SIG-M5 treated with dmso at 0.1 percent for 504 hours (cell line): ENCODE results near the gene APOC3.
A peak's percentile ranks its signal among the peaks of the same experiment; 100 is the strongest.

Experiments
- DNase-seq: peaks from one replicate; lab custom pipeline; 2025; ENCODE audit not compliant: unreplicated experiment; lab: John Stamatoyannopoulos, UW

APOC3 gene

GRCh38 chr11:116847612-116848011 is 17.9 kb downstream of the APOC3 start:
- DNase-seq: no peak

GRCh38 chr11:116849060-116849459 is 19.4 kb downstream of the APOC3 start:
- no peak for DNase-seq

- DNase-seq: no peak
Observed at GRCh38 chr11:116849486-116849885, 19.8 kb downstream of the APOC3 start.

- DNase-seq: peak; percentile 38
Observed at GRCh38 chr11:116851626-116852025, 21.9 kb downstream of the APOC3 start.

GRCh38 chr11:116852261-116853031 is 22.7 kb downstream of the APOC3 start:
- peak; percentile 2 for DNase-seq

GRCh38 chr11:116853461-116854073 is 23.9 kb downstream of the APOC3 start:
- DNase-seq: peak; percentile 86

GRCh38 chr11:116855413-116855812 is 25.7 kb downstream of the APOC3 start:
- no peak for DNase-seq

GRCh38 chr11:116856423-116856822 is 26.7 kb downstream of the APOC3 start:
- no peak for DNase-seq

- no peak for DNase-seq
Observed at GRCh38 chr11:116857316-116857715, 27.6 kb downstream of the APOC3 start.

GRCh38 chr11:116857936-116858335 is 28.2 kb downstream of the APOC3 start:
- no peak for DNase-seq

- no peak for DNase-seq
Observed at GRCh38 chr11:116859175-116859574, 29.5 kb downstream of the APOC3 start.

GRCh38 chr11:116860303-116860702 is 30.6 kb downstream of the APOC3 start:
- DNase-seq: no peak

- DNase-seq: no peak
Observed at GRCh38 chr11:116861539-116861938, 31.8 kb downstream of the APOC3 start.

GRCh38 chr11:116862185-116862584 is 32.5 kb downstream of the APOC3 start:
- no peak for DNase-seq

GRCh38 chr11:116862951-116863350 is 33.2 kb downstream of the APOC3 start:
- DNase-seq: no peak

GRCh38 chr11:116864531-116864930 is 34.8 kb downstream of the APOC3 start:
- DNase-seq: no peak

GRCh38 chr11:116865696-116866095 is 36.0 kb downstream of the APOC3 start:
- DNase-seq: no peak

- no peak for DNase-seq
Observed at GRCh38 chr11:116866804-116867455, 37.2 kb downstream of the APOC3 start.

- no peak for DNase-seq
Observed at GRCh38 chr11:116867619-116868018, 37.9 kb downstream of the APOC3 start.

GRCh38 chr11:116868066-116868465 is 38.4 kb downstream of the APOC3 start:
- DNase-seq: no peak

GRCh38 chr11:116869610-116870009 is 39.9 kb downstream of the APOC3 start:
- no peak for DNase-seq

GRCh38 chr11:116870054-116870453 is 40.3 kb downstream of the APOC3 start:
- DNase-seq: no peak
